DLD1 (cell line): ENCODE data around the gene RAPGEF1.
"Not testable (repeated sequence)": the region's sequence is repeated elsewhere in the genome, so short reads cannot be mapped to it uniquely, and the experiment has no call there.

Source experiments
- in situ Hi-C: cut with HindIII; loops from 2 replicates; pipeline ENCODE4 v1.10.0; 2017; ENCODE audit warnings: low sequenced_read_pairs

The RAPGEF1 gene

DNA sequence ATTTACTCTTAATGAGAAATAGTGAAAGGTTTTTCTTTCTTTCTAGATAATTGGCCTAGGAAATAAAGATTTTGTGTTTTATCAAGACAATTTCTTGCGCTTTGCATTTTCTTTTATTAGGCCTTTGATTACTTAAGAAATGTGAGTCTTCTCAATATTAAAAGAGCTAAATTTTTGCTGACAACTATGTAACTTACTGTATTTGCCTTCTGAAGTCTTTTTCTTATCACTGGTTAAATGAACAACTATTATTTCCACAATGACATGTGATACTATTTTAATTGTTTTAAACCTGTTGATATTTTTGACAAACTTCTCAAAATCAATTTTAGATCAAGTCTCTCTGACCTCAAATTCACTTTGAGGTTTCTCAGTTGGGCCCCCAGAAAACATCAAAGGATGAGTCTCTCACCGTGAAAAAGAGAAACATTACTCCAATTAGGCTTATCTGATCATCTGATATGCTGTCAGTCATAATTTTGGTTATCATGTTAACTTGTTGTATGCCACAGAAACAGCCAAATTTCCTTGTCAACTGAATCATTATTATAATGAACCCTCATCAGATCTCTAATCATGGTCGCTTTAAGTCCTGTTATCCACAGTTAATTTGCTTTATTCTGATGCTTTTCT is 48.8 kb downstream of the RAPGEF1 start:
- in situ Hi-C loops, result no loop called here

DNA sequence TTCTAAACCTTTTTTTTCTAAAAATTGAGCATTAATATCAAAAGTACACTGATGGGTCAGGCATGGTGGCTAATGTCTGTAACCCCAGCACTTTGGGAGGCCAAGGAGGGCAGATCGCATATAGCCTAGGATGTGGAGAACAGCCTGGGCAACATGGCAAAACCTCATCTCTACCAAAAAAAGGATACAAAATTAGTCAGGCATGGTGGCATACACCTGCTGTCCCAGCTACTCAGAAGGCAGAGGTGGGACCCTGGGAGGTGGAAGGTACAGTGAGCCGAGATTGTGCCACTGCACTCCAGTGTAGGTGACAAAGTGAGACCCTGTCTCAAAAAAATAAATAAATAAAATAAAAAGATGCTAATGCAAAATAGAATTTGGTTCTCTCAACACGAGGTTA is 49.4 kb downstream of the RAPGEF1 start:
- in situ Hi-C loops, result no loop called here

DNA sequence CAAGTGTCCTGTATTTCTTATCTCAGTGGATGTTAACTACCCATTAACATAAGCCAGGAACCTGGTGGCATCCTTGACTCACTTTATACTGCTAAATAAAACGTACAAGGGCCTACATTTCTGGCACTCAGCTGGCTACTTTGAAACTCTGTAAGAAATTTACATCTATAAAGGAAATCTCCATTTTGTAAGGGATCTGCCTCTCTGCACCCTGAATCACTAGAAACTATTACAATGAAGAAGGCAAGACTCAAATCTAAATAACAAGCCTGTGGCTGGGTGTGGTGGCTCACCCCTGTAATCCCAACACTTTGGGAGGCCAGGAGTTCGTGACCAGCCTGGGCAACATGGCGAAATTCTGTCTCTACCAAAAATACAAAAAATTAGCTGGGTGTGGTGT is 51.5 kb downstream of the RAPGEF1 start:
- in situ Hi-C loops, result no loop called here

- in situ Hi-C loops, result no loop called here
These were observed 53.8 kb downstream of the RAPGEF1 start for GRCh38 chr9:131685753-131686706.

- in situ Hi-C loops, result not testable (repeated sequence)
These were observed 56.8 kb downstream of the RAPGEF1 start for GRCh38 chr9:131683094-131683493.

DNA sequence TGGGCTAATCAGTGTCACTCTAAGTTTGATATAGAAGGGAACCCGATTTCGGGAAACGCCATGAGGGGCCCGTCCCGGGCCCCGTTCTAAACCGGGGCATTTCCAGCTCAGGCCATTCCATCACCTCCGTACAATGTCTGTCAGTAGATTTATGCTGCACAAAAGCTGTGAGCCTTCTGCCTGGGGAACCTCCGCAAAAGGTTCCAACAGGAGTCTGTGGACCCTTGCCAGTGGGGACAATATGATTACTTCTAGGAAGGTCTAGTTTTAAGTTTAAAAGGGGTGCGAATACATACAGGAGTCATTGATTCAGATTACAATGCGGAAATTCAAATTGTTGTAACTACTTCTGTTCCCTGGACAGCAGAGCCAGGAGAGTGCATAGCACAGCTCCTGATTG is 57.6 kb downstream of the RAPGEF1 start:
- in situ Hi-C loops, result no loop called here

DNA sequence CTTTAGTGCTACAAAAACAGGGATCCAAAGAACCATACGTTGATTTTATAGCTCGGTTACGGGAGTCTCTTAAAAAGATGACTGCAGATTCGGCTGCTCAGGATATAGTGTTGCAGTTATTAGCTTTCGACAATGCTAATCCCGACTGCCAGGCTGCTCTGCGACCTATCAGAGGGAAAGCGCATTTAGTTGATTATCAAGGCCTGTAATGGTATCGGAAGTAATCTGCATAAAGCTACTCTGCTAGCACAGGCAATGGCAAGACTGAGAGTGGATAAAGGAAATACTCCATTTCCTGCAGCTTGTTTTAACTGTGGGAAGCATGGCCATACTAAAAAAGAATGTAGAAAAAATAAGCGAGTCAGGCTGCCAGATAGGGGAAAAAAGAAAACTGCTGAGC is 58.0 kb downstream of the RAPGEF1 start:
- in situ Hi-C loops, result not testable (repeated sequence)

- in situ Hi-C loops, result not testable (repeated sequence)
These were observed 58.8 kb downstream of the RAPGEF1 start for GRCh38 chr9:131681108-131681507.

- in situ Hi-C loops, result no loop called here
These were observed 60.4 kb downstream of the RAPGEF1 start for GRCh38 chr9:131679261-131680020.

DNA sequence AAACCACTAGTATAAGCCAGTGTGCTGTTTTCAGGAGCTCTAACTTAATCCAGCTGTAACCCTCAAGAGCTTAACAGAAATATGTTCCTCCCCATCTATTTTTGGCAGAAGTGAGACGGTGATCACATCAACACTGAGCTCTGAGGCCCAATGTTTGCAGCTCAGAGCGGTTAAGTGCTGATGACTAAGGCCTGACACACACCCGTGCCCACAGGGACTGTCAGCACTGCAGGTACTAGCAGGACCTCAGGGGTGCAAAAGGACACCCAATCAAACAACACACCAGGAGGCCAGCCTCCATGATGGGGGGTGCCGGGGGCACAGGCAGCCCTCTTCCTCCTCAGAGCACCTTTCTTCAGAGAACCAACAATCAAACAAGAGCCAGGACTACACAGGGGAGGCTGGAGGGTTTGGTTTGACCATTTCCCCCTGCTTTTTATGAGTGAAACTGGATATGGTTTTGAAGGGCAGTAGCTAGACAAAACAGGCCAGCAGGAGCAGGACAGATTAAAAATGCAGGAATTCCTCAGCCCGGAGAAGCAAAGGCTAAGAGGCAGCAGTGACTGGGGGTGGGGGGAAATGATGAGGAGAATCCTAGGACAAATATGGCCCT is 61.3 kb downstream of the RAPGEF1 start:
- in situ Hi-C loops, result no loop called here

GRCh38 chr9:131677444-131678180 is 62.3 kb downstream of the RAPGEF1 start:
- in situ Hi-C loops, result no loop called here

DNA sequence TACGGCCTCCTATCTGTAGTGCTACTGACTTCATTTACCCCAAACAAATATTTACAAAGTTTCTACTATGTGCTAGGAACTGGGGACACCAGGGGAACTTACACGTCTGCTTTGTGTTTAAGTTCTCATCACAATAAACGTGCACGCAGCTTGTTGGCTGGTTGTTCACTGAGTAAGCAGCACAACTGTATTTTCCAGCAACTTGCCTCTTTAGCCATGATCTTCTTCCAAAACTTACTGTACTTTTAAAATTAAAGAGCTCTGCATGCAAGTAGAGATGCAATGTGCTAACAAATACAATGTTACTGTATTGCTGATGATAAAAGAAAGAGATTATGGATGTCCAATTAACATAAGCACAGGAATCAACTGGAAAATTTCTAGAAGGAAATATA is 62.8 kb downstream of the RAPGEF1 start:
- in situ Hi-C loops, result no loop called here

DNA sequence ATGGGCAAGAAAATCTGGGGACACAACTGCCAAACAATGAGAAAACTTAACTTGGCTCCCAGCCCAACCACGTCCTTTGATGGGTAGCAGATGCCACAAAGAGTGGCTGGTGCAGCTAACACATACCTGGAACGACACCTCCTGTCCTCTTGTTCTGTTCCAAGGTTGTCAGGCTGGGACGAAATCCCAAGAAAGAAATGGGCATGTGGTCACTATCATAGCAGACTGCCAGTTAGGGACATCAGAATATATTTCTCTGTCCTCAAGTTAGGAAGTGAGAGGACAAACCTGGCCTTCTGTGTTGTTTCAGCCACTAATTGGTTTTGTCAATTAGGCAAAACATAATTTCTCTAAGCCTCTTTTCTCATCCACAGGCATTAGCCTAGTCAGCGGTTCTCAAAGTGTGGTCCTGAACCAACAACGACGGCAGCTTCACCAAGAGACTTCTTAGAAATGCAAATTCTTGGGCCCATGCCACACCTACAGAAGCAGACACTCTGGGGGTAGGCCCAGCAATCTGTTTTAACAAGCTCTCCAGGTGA is 63.4 kb downstream of the RAPGEF1 start:
- in situ Hi-C loops, result no loop called here

GRCh38 chr9:131675437-131676022 is 64.3 kb downstream of the RAPGEF1 start:
- in situ Hi-C loops, result no loop called here

DNA sequence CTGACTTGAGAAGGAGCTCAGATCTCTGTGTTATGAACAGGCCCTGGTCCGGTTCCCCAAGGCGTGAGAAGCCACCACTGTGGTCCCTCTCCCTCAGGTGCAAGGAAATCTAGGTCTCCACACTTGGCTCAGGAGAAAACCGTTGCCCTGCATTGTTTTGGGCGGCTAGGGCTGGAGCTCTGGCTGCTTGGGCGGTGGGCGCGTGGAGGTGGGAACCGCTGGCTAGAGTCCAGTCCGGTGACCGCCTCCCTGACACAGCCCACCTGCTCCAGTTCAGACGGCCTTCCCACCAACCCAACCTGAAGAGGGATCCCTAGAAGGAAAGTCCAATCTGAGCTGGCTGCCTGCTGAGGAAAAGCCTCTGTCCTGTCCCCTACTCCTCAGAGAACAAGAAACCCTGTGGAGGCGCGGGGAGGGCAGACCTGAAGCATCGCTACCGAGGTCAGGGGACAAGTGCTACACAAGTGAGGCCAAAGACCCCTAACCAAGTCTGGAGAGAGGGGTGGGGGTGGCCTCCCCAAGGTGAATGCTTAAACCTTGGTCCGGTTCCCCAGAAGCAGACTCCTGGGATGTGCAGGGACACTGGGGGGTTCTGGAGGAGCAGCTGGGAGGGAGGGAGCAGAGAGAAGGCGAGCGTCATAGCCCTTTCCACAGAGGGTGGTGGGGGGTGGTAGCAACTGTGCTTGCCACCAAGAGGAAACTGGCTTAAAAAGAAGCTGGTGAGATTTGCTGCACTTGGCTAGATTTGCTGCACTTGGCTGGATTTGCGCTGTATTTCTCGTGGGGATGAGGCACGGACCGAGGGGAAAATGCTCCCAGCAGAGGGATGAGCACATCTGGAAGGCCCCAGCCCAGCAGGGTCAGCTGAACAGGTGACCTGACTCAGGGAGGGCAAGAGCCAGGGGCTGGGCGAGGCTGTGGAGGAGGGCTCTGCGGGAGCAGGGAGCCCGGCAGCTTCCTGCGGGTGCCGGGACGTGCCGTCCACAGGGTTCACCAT is 65.2 kb downstream of the RAPGEF1 start:
- in situ Hi-C loops, result no loop called here

GRCh38 chr9:131673531-131673930 is 66.3 kb downstream of the RAPGEF1 start:
- in situ Hi-C loops, result no loop called here

DNA sequence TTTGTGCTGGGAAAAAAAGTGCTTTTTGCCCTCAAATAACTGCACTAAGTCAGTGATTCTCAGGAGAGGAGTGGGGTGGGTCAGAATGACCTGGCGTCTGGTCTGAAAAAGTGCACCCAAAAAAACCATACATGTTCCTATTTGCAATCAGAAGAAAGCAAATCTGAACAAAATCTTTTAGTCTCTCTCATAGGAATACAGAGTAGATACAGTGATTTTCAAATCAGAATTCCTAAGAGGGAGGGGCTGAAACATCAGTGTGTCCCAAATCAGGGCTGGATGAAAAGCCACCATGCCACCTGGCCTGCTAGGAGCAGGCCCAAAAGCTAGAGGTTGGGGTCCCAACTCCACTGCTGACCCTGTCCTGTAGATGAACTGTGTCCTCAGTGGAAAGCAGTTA is 66.8 kb downstream of the RAPGEF1 start:
- in situ Hi-C loops, result no loop called here

DNA sequence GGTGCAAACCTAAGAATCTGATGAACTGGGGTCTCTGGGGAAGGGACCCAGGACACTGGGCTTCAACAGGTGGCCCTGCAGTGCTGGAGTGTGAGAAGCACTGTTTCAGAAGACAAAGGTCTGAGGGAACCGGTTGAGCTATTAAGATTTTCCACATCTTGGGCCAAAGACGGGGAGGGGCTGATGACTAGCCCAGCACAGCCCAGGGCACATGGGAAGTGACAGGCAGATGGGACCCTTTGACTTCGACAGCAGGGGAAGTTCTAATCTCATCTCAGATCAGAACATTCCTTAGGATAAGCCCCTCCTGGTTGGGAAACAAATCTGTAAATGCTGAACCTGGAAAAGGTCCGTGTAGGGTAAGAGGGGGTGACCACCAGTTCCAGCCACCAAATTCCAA is 67.4 kb downstream of the RAPGEF1 start:
- in situ Hi-C loops, result no loop called here

GRCh38 chr9:131671133-131671520 is 68.7 kb downstream of the RAPGEF1 start:
- in situ Hi-C loops, result no loop called here
